Esophagus muscularis mucosa (tissue), 3 donors: ENCODE measurements around the gene DCTPP1.

ENCODE experiments used
- POLR2A ChIP-seq: fragments of 450-650 bp; IDR thresholded peaks from one replicate; pipeline ENCODE4 v1.6.1; 2017; ENCODE audit warnings: antibody characterized with exemption, moderate library complexity, mild to moderate bottlenecking, low read depth
- POLR2AphosphoS5 ChIP-seq, 2 donors: sonication (generic); formaldehyde crosslinking; IDR thresholded peaks; one replicate each; pipeline ENCODE4 v1.6.1; 2017; ENCODE audit warnings: antibody characterized with exemption in 2 of 2
- TF ChIP-seq, protein P1 (sequence below), 3 experiments: fragments of 200-600 bp in 2 of 3; fragments of 450-650 bp in 1 of 3; sonication (generic) in 2 of 3; IDR thresholded peaks; one replicate each; pipeline ENCODE4 v1.5.1; 2017 to 2019; ENCODE audit warnings: antibody characterized with exemption in 3 of 3, mild to moderate bottlenecking in 2 of 3, moderate library complexity in 1 of 3

DNA sequence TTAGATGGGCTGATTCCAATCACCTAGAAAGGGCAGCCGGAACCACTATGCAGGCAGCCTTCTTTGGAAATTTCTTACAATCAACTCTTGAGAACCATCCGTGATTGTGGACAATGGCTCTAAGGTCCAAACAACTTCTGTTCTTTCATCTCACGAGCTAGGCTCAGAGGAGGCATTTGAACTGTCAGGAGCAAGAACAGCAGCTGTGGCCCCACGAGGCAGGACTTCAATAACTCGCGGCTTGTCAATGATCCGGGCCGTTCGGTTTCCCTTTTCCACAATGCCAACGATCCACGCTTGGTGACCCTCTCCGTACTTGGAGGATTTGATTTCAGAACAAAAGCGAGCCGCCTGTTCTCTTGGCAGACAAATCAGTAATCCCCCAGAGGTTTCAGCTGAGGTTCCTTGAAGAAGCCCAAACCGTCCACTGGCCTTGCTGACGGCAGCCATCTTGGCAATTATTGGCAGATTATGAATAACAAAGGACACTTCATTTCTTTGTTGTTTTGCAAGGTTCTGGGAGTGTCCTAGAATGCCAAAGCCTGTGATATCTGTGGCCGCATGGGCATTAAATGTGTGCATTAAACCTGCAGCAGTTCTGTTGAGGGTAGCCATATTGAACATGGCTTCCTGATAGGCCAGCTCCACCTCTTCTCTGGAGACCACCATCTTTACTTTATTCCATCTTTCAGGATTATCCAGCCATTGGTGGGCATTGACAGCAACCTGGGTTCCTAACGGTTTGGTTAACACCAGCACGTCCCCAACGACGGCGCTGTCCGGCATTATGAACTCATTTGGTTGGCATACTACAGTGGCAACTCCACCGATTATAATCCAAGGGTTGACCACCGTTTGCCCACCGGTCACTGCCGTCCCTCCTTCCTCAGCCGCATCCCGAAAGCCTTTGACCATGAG is 14.7 kb upstream of the DCTPP1 start:
- TF ChIP-seq, protein P1, sequence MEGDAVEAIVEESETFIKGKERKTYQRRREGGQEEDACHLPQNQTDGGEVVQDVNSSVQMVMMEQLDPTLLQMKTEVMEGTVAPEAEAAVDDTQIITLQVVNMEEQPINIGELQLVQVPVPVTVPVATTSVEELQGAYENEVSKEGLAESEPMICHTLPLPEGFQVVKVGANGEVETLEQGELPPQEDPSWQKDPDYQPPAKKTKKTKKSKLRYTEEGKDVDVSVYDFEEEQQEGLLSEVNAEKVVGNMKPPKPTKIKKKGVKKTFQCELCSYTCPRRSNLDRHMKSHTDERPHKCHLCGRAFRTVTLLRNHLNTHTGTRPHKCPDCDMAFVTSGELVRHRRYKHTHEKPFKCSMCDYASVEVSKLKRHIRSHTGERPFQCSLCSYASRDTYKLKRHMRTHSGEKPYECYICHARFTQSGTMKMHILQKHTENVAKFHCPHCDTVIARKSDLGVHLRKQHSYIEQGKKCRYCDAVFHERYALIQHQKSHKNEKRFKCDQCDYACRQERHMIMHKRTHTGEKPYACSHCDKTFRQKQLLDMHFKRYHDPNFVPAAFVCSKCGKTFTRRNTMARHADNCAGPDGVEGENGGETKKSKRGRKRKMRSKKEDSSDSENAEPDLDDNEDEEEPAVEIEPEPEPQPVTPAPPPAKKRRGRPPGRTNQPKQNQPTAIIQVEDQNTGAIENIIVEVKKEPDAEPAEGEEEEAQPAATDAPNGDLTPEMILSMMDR (IDR thresholded peaks at IDR 0.05), result no peak
- TF ChIP-seq POLR2AphosphoS5 (IDR thresholded peaks at IDR 0.05), result no peak
- no peak for TF ChIP-seq POLR2A
